Heart left ventricle (tissue), 16 donors: ENCODE data around the gene COL24A1. TPM values are rescaled to one million over a fixed set of nuclear protein-coding genes. Genes with fewer than 3 reads are reported as not detected.
A peak's percentile ranks its signal among the peaks of the same experiment; 100 is the strongest.
"Not testable (repeated sequence)": the region's sequence is repeated elsewhere in the genome, so short reads cannot be mapped to it uniquely, and the experiment has no call there.

Source experiments
- ATAC-seq, 4 donors: fragments of 200-7000 bp; cut with Tn5 transposase; one replicate each; pipeline ENCODE4 v1.9.1; 2020 to 2022; ENCODE audit warnings: moderate library complexity in 4 of 4, mild to moderate bottlenecking in 3 of 4, moderate number of reproducible peaks in 1 of 4
- DNase-seq, 5 donors: peaks; one replicate each; pipeline ENCODE4 v3.0.0-alpha.2; 2020
- H3K27ac ChIP-seq, 12 donors: fragments of 200-600 bp; sonication (generic) in 4 of 12; one replicate each; pipeline versions ENCODE4 v1.5.0 to v1.8.0; 2016 to 2022; ENCODE audit warnings: mild to moderate bottlenecking in 2 of 12
- H3K27me3 ChIP-seq, 9 donors: fragments of 200-600 bp; sonication (generic) in 2 of 9; one replicate each; pipeline versions ENCODE4 v1.5.1 to v1.8.0; 2016 to 2022; ENCODE audit warnings: mild to moderate bottlenecking in 3 of 9
- H3K36me3 ChIP-seq, 9 donors: fragments of 200-600 bp; sonication (generic) in 2 of 9; one replicate each; pipeline versions ENCODE4 v1.5.0 to v1.8.0; 2018 to 2022; ENCODE audit warnings: mild to moderate bottlenecking in 2 of 9
- H3K4me1 ChIP-seq, 12 donors: fragments of 200-600 bp; sonication (generic) in 4 of 12; one replicate each; pipeline versions ENCODE4 v1.5.0 to v1.8.0; 2016 to 2022; ENCODE audit warnings: mild to moderate bottlenecking in 3 of 12
- H3K4me3 ChIP-seq, 12 donors: fragments of 200-600 bp; sonication (generic) in 4 of 12; one replicate each; pipeline versions ENCODE4 v1.5.0 to v1.8.0; 2017 to 2022; ENCODE audit warnings: mild to moderate bottlenecking in 9 of 12, moderate library complexity in 4 of 12
- H3K9me3 ChIP-seq, 12 donors: fragments of 200-600 bp; sonication (generic) in 4 of 12; one replicate each; pipeline versions ENCODE4 v1.5.0 to v1.8.0; 2016 to 2022; ENCODE audit warnings: mild to moderate bottlenecking in 1 of 12
- POLR2A ChIP-seq, 2 donors: fragments of 450-650 bp; IDR thresholded peaks; one replicate each; pipeline ENCODE4 v1.6.1; 2017; ENCODE audit warnings: antibody characterized with exemption in 2 of 2, mild to moderate bottlenecking in 2 of 2, moderate library complexity in 2 of 2
- WGBS, 4 donors: extraction: QIAGEN DNeasy Blood & Tissue Kit in 2 of 4; methylation state at CpG; one replicate each; pipeline versions ENCODE4 v1.1.5 to v1.1.7; 2013 to 2018; 5-methylcytosine and 5-hydroxymethylcytosine counted together
- intact Hi-C, 10 donors: fragments of 100-400 bp; cut with DNase I; formaldehyde crosslinking; loops; one replicate each; pipeline versions ENCODE4 v1.11.1 to v1.14.2; 2022
- polyA plus RNA-seq, 2 donors: library from polyadenylated mRNA; stranded (reverse); fragments of 200-250 nt; gene quantifications; one replicate each; pipeline ENCODE4 v1.2.3, GENCODE V29; 2013
- total RNA-seq, 9 donors: library from RNA; depleted of rRNA in 2 of 9; stranded (reverse); fragments of >200 nt in 2 of 9; fragmentation: NEBNext Ultra II Directional in 3 of 9; extraction: Animal tissue kit (Norgen Biotek cat#: 25700) in 3 of 9; gene quantifications; one replicate each; pipeline versions ENCODE4 v1.1.0 to v1.2.4, GENCODE V29; 2016 to 2023
- TF ChIP-seq, protein P1 (sequence below), 12 donors: fragments of 200-600 bp; sonication (generic) in 4 of 12; IDR thresholded peaks; one replicate each; pipeline versions ENCODE4 v1.5.0 to v1.8.0; 2018 to 2022; ENCODE audit warnings: antibody characterized with exemption in 12 of 12, mild to moderate bottlenecking in 5 of 12
- donor health status: ischemic (EF 13 %, LVEDD 7.1; RV severe dilation, severe dysfunction).
- donor health status: healthy with polysubstance abuse.
- donor health status: DM: no; HTN: yes; CAD: no.
- donor health status: DM: no; HTN: no; CAD: no.
- donor health status: ischemic (EF 25% LVEDD 6.9; RV normal size, moderate dysfunction).
- donor health status: ischemic (EF 25% LVEDD 5.7; RV mildly dilated, moderate dysfunction).
- donor health status: healthy.
- donor health status: DM: yes; HTN: yes; CAD: no.
- donor health status: ischemic (EF 35%, LVEDD 5.7; RV mildly dilated, moderate dysfunction).
- donor health status: nonischemic (EF 11% LVEDD 7.7; RV severe dilation, severe dysfunction).
- donor health status: DM: yes; HTN: yes; CAD: no.
- donor health status: PGD.
- donor health status: ischemic (EF 29% LVEDD 5.4; RV normal size, mild dysfunction).
- donor health status: nonischemic (EF 23%, LVEDD 6.1; RV moderate dilation, normal function).

COL24A1 gene
- total and polyA plus RNA-seq, 11 donors, result 0.07 to 2.8 (median 0.40) TPM

DNA sequence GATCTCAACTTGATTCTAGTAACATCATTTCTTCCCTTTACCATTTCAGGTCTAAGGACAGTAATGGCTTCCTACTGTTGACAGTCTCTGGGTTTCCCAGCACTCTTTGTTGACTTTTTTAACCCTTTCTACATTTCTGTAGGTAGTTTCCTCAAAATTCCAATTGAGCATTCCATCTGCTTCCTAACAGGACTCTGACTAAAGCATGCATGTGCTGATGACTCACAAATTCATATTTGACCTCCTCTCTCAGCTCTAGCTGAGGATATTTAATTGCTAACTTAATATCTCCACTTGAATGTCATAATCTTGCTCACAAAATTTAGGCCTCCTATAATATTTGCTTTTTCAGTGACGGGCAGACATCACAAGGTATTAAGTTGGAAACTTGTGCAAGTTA is 355.1 kb downstream of the COL24A1 start:
- no peak for ATAC-seq
- 85 to 93% (median 89%) methylated on average over 1 of the region's 1 CpG for WGBS, 4 donors
- intact Hi-C loops, result no loop called here
- no peak for DNase-seq
- TF ChIP-seq, protein P1, sequence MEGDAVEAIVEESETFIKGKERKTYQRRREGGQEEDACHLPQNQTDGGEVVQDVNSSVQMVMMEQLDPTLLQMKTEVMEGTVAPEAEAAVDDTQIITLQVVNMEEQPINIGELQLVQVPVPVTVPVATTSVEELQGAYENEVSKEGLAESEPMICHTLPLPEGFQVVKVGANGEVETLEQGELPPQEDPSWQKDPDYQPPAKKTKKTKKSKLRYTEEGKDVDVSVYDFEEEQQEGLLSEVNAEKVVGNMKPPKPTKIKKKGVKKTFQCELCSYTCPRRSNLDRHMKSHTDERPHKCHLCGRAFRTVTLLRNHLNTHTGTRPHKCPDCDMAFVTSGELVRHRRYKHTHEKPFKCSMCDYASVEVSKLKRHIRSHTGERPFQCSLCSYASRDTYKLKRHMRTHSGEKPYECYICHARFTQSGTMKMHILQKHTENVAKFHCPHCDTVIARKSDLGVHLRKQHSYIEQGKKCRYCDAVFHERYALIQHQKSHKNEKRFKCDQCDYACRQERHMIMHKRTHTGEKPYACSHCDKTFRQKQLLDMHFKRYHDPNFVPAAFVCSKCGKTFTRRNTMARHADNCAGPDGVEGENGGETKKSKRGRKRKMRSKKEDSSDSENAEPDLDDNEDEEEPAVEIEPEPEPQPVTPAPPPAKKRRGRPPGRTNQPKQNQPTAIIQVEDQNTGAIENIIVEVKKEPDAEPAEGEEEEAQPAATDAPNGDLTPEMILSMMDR (IDR thresholded peaks at IDR 0.05), result no peak
- no peak for TF ChIP-seq POLR2A (IDR thresholded peaks at IDR 0.05)
- Histone ChIP-seq H3K27ac (no peak overlapping the region), H3K27me3 (no peaks in the 10 kb centered on the region), H3K9me3 (no peaks in the 10 kb centered on the region), H3K4me1 (peaks cover 0 to 2% (median 0%) of the 10 kb centered on the region in 12 donors), H3K4me3 (no peak overlapping the region), H3K36me3 (no peaks in the 10 kb centered on the region)

- Histone ChIP-seq H3K36me3 (no peaks in the 10 kb centered on the region), H3K9me3 (no peaks in the 10 kb centered on the region), H3K4me1 (peaks cover 0 to 2% (median 0%) of the 10 kb centered on the region in 12 donors), H3K27me3 (no peaks in the 10 kb centered on the region), H3K27ac (peak overlapping the region in 1 of 12 donors; percentile 28), H3K4me3 (no peak overlapping the region)
- TF ChIP-seq, protein P1 (IDR thresholded peaks at IDR 0.05), result no peak
- no peak for TF ChIP-seq POLR2A (IDR thresholded peaks at IDR 0.05)
- 72 to 82% (median 79%) methylated on average over 2 of the region's 2 CpGs for WGBS, 4 donors
- DNase-seq, result no peak
- intact Hi-C loops, result no loop called here
- ATAC-seq, result no peak
Observed at GRCh38 chr1:85799737-85800136, 356.8 kb downstream of the COL24A1 start.

DNA sequence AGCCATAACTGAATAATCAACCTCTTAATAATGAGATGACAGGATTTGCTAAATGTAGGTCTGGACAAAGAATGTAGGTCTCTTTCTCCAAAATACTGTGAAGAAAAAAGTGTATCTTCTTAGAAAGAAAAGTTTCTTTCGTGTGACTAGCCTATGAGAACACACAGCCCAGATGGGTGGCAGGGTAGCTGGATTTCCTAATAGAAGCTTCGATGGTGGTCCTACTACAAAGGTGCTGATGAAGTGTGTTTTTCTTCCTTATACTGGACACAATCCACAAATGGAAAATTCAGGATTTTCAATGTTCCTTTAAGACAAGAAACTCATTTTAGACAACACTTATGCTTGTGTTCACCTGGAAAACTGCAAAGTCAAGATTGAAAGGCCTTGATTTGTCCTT is 358.2 kb downstream of the COL24A1 start:
- ATAC-seq (no peak), DNase-seq (no peak)
- intact Hi-C loops, result no loop called here
- H3K27ac ChIP-seq, result peak overlapping the region in 1 of 12 donors; percentile 17
- 75 to 90% (median 81%) methylated on average over 2 of the region's 2 CpGs for WGBS, 4 donors
- no peaks in the 10 kb centered on the region for H3K36me3 ChIP-seq
- TF ChIP-seq, protein P1 (IDR thresholded peaks at IDR 0.05), result no peak
- TF ChIP-seq POLR2A (IDR thresholded peaks at IDR 0.05), result no peak
- no peaks in the 10 kb centered on the region for H3K9me3 ChIP-seq
- no peaks in the 10 kb centered on the region for H3K27me3 ChIP-seq
- peaks cover 0 to 2% (median 0%) of the 10 kb centered on the region in 12 donors for H3K4me1 ChIP-seq
- H3K4me3 ChIP-seq, result no peak overlapping the region

DNA sequence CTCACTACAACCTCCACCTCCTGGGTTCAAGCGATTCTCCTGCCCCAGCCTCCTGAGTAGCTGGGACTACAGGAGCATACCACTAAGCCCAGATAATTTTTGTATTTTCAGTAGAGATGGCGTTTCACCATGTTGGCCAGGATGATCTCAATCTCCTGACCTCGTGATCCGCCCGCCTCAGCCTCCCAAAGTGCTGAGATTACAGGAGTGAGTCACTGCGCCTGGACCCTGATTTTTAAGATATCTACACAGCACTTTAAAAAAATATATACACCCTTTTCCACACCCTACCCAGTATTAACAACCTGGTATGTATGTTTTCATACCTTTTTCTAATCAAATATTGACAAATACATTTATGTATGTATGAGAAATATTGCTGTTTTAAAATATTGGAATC is 379.6 kb downstream of the COL24A1 start:
- H3K27me3 ChIP-seq, intact Hi-C loops, H3K36me3 ChIP-seq, ATAC-seq, DNase-seq, H3K4me1 ChIP-seq, H3K27ac ChIP-seq, H3K4me3 ChIP-seq, H3K9me3 ChIP-seq: not testable (repeated sequence)
- WGBS, 4 donors, result 79 to 90% (median 85%) methylated on average over 6 of the region's 6 CpGs

DNA sequence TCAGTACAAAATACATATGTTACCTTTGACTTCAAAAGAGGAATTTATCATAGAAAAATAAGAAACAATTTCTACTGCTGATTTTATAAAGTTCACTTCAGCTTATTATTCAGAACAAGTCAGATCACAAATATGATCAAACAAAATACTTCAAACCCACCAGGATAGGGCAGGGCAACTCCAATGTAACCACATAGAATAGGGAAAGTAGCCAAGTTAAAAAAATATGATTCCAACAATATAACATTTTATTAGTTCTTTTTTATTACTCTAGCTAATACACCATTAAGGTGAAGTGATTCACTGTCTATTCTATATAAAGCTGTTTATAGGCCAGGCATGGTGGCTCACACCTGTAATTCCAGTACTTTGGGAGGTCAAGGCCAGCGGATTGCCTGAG is 393.8 kb downstream of the COL24A1 start:
- Histone ChIP-seq H3K27me3 (no peaks in the 10 kb centered on the region), H3K9me3 (no peaks in the 10 kb centered on the region), H3K36me3 (no peaks in the 10 kb centered on the region), H3K4me3 (no peak overlapping the region), H3K27ac (no peak overlapping the region), H3K4me1 (no peaks in the 10 kb centered on the region)
- DNase-seq, result no peak
- intact Hi-C loops, result no loop called here
- no peak for ATAC-seq
- WGBS, 4 donors, result 89 to 94% (median 93%) methylated on average over 1 of the region's 1 CpG
- TF ChIP-seq, protein P1 (IDR thresholded peaks at IDR 0.05), result no peak
- TF ChIP-seq POLR2A (IDR thresholded peaks at IDR 0.05), result no peak
